SW480 (cell line): ENCODE data around the gene PRM3.

Source experiments
- DNase-seq: peaks from one replicate; pipeline ENCODE4 v3.0.0-alpha.2; 2016; ENCODE audit warnings: low spot score

Gene PRM3

DNA sequence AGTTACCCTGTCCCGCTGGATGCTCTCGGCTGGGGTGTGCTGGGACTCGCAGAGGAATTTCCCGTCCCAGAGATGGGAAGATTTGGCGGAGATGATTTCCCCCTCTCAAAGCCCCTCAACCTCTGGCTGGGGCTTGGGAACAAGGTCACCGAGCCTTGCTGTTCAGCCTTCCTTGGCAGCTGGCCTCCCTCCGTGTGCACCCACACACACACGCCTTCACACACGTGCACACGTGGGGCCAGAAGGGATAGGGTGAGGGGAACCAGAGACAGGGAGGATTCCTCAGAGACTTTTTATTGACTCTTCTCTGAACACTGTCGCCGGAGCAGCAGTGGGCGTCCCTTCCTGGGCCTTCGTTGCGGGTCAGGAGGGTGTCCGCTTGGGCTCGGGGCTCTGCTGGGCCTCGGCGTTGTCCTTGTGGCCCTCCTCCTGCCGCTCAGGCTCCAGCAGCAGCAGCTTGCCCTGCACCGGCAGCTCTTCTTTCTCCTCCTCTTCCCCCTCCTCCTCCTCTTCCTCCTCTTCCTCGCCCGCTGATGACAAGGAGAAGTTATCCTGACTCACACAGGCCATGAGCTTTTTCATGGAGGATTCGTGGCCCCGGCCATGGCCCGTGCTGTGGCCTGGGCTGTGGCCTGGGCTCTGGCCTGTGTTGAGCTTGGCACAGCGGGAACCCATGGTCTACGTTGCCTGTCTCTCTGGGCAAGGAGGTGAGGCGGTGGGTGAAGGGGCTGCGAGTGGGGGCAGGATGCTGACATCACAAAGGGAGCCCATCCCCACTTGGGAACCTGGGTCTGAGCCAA, at the start of gene PRM3:
PRM3 (minus strand) TSS at position 709 of the 800 bp plus-strand sequence; CDS start at position 675, 34 bp downstream.
- DNase-seq, result no peak

DNA sequence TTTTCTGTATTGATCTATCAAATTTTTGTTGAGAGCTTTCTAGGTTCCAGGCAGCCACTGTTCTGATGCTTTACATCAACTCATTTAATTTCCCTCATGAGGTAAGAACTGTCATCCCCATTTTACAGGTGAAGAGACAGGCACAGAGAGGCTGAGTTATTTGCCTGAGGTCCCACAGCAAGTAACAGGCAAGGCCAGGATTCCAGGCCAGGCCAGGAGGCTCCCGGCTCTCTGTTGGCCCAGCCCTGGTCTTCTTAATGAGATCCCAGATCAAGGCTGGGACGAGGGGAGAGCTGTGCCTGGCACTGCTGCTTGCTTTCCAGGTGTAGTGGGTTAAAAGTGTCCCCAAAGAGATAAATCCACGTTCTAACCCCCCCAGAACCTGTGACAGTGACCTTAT, 49.4 kb upstream of the PRM3 start:
- no peak for DNase-seq

GRCh38 chr16:11321662-11322061, 48.2 kb upstream of the PRM3 start:
- no peak for DNase-seq

- no peak for DNase-seq
Measured at GRCh38 chr16:11320170-11320569, 46.7 kb upstream of the PRM3 start.

DNA sequence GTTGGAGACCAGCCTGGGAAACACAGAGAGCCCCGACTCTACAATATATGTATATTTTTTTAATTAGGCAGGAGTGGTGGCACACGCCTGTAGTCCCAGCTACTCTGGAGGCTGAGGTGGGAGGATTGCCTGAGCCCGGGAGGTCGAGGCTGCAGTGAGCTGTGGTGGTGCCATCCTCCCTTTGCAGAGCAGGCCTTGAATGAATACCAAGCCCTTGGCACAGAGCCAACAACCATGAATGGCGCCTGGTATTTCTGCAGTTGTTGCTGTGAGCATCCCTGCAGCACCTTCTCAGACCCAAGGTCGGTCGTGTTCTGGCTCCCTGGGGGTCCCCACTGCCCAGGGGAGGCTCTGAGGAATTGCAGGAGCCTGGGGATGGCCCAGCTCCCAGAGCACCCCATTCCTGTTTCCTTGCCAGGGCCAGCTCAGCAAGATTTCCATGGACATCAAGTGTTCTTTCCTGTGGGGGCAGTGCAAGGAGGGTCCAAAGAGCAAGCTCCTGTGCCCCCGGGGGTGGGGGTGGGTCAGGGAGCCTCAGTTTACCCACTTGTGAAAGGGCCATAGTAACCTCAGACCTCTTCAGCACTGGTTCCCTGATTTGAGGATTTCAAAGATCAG, 46.2 kb upstream of the PRM3 start:
- no peak for DNase-seq

- no peak for DNase-seq
Measured at GRCh38 chr16:11318817-11319216, 45.4 kb upstream of the PRM3 start.

DNA sequence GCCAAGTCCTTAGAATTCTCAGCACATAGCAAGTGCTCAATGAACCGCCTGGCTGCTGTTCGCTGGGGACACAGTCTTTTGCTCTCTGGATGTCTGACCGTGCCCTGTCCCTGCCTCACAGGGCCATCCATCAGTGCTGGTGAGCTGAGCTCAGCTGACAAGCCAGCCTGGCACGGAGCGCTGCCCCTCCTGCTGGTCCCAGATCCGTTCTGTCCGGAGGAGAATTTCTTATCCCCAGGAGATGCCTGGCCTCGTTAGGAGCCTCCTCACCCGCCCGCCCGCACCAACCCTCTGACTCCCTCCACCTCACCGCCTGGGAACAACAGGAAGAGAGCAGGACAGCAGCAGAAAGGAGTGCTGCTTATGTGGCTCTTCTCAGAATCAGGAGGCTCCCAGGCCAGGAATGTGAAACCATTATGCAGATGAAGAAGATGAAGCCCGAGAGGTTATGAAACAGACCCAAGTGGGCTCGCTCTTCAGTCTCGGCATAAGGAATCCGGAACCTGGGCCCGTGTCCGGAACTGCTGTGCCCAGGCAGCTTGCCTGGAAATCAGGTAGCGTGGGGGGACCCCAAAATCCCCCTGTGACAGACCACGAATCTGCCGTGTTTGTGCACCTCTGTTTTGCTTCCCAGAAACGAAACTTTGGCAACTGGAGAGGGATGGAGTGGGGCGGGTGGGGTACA, 43.0 kb upstream of the PRM3 start:
- no peak for DNase-seq

GRCh38 chr16:11315510-11315909, 42.1 kb upstream of the PRM3 start:
- peak; percentile 72 for DNase-seq

DNA sequence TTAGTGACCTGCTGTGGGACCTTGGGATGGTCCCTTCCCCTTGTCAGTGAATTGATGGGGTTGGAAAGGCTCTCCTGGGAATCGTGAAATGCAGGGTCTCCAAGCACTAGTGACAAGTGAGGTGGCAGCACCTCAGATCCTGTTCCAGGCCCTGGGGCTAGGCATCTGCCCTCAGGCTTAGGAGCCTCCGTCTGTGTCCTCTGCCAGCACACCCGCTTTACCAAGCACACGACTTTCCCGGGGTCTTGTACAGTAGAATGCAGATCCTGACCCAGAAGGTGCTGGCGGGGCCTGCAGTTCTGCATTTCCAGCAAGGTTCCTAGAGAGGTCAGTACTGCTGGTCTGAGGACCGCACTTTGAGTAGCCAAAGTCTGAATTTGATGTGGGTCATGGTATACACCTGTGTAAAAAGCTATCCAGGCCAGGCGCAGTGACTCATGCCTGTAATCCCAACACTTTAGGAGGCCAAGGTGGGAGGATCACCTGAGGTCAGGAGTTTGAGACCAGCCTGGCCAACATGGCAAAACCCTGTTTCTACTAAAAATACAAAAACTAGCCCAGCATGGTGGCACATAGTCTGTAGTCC, 41.0 kb upstream of the PRM3 start:
- no peak for DNase-seq

DNA sequence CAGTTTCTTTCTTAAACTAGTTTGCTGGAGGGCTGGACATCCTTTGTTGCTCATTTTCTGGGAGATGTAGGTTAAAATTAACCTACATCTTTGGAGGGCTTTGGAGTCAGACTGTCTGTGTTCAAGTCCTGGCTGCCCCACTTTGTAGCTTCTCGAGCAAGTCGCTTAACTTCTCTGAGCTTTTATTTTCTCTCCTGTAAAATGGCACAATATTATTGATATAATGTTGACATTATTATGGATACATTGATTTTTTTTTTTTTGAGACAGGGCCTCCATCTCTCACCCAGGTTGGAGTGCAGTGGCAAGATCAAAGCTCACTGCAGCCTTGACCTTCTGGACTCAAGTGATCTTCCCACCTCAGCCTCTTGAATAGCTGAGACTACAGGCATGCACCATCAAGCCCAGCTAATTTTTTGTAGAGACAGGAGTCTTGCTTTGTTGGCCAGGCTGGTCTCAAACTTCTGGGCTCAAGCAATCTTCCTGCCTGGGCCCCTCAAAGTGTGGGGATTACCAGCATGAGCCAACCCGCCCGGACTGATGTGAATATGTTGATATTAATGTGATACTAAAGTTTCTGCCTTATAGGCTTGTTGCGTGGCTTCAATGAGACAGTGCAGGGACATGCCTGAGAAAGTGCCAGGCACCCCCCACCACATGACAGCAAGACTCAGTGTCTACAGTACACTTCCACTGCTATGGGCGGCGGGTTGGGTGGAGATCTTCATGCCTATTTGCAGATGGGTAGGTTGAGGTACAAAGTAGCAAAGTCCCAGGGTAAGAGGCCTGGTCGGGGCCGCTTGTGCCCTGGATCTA, 40.3 kb upstream of the PRM3 start:
- no peak for DNase-seq

- DNase-seq, result peak; percentile 72
Measured at GRCh38 chr16:11312718-11313492, 39.5 kb upstream of the PRM3 start.

- DNase-seq, result no peak
Measured at GRCh38 chr16:11310997-11311561, 37.6 kb upstream of the PRM3 start.

GRCh38 chr16:11310634-11310977, 37.2 kb upstream of the PRM3 start:
- DNase-seq, result no peak

GRCh38 chr16:11309895-11310633, 36.6 kb upstream of the PRM3 start:
- no peak for DNase-seq

- no peak for DNase-seq
Measured at GRCh38 chr16:11308493-11309283, 35.3 kb upstream of the PRM3 start.

DNA sequence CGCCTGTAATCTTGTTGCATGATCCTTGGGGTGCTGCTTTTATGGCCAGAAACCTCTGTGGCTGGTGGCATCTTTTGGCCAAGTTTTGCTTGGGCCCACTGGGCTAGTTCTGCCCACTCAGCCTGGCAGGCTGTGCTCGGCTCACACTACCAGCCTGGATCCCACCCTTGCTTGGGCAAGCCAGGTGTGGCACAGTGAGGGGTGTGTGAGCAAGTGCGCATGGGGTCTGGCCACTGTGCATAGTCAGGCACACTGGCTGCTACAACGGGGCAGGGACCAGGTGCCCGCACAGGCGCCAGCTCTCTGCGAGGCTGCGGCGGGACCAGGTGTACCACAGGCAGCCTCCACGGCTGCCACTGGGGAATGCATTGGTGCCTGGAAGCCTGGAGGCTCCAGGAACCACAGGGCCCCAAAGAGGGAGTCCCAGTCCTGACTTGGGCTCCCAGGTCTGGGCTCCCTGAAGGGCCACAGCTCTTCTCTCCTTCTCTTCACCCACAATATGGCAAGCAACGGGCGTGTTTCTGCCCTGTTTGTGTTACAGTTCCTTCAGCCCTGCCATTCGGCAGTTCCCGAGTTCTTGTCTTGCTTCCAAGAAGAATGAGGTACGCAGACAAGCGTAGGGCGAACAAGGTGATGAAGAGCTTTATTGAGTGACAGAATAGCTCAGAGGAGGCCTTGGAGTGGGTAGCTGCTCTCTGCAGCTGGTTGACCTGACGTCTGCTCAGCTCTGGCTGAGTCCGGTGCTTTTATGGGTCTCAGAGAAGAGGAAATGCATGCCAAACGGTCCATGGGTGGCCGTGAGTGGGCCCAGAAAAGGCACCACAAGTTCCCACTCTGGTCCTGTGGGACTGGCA, 34.4 kb upstream of the PRM3 start:
- no peak for DNase-seq

- no peak for DNase-seq
Measured at GRCh38 chr16:11306997-11307638, 33.7 kb upstream of the PRM3 start.

DNA sequence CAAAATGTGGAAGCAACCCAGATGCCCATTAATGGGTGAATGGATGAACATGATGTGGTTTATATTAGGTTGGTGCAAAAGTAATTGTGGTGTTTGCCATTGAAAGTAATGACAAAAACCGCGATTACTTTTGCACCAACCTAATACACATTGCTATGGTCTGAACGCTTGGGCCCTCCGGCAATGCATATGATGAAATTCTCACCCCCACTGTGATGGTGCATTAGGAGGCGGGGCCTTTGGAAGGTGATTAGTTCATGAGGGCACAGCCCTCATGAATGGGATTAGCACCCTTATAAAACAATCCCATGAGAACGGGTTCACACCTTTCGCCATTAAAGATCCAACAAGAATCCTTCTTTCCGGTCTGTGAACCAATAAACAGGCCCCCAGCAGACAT, 33.0 kb upstream of the PRM3 start:
- no peak for DNase-seq
